ENCODE data around the gene XAB2. TPM values are rescaled to one million over a fixed set of nuclear protein-coding genes. Genes with fewer than 3 reads are reported as not detected.

XAB2 gene
- total and polyA plus RNA-seq, 12 donors: 7.1 to 121 (median 44.3) TPM

- Histone ChIP-seq H3K27ac (no peak overlapping the region), H3K9me3 (replicated peaks in 1 of 3) (no peaks in the 10 kb centered on the region), H3K36me3 (replicated peaks in 1 of 2) (no peaks in the 10 kb centered on the region), H3K27me3 (peaks cover 3% of the 10 kb centered on the region), H3K4me1 (replicated peaks in 1 of 2) (peaks cover 0 to 13% of the 10 kb centered on the region in 2 donors), H3K4me3 (no peak overlapping the region)
- TF ChIP-seq POLR2A (IDR thresholded peaks at IDR 0.05) (no peak), CTCF (IDR thresholded peaks at IDR 0.05) (no peak)
- 76 to 87% (median 82%) methylated on average over 6 of the region's 6 CpGs for WGBS, 4 donors
- intact Hi-C loops (cut with DNase I): no loop called here
- no peak for DNase-seq
These were observed 31.2 kb downstream of the XAB2 start for GRCh38 chr19:7598180-7598579.

GRCh38 chr19:7597689-7598088, 31.7 kb downstream of the XAB2 start:
- peaks cover 3% of the 10 kb centered on the region for H3K27me3 ChIP-seq
- TF ChIP-seq CTCF (IDR thresholded peaks at IDR 0.05) (no peak), POLR2A (IDR thresholded peaks at IDR 0.05) (no peak)
- DNase-seq: no peak
- no peak overlapping the region for H3K27ac ChIP-seq
- H3K4me3 ChIP-seq: no peak overlapping the region
- 76 to 81% (median 78%) methylated on average over 9 of the region's 9 CpGs for WGBS, 4 donors
- no peaks in the 10 kb centered on the region for H3K36me3 ChIP-seq (replicated peaks in 1 of 2)
- intact Hi-C loops (cut with DNase I): no loop called here
- H3K9me3 ChIP-seq (replicated peaks in 1 of 3): no peaks in the 10 kb centered on the region
- peaks cover 0 to 12% of the 10 kb centered on the region in 2 donors for H3K4me1 ChIP-seq (replicated peaks in 1 of 2)

GRCh38 chr19:7596211-7596937, 33.0 kb downstream of the XAB2 start:
- Histone ChIP-seq H3K27me3 (peaks cover 3% of the 10 kb centered on the region), H3K9me3 (replicated peaks in 1 of 3) (no peaks in the 10 kb centered on the region), H3K4me1 (replicated peaks in 1 of 2) (peaks cover 0 to 5% of the 10 kb centered on the region in 2 donors), H3K36me3 (replicated peaks in 1 of 2) (no peaks in the 10 kb centered on the region), H3K27ac (no peak overlapping the region), H3K4me3 (peak overlapping the region in 1 of 4 donors; percentile 64)
- no peak for DNase-seq
- WGBS, 4 donors: 3 to 7% (median 6%) methylated on average over 13 to 68 of the region's 70 CpGs
- TF ChIP-seq POLR2A (IDR thresholded peaks at IDR 0.05): no peak
- no peak for TF ChIP-seq CTCF (IDR thresholded peaks at IDR 0.05)
- intact Hi-C loops (cut with DNase I): no loop called here

GRCh38 chr19:7595466-7596133, 33.7 kb downstream of the XAB2 start, which contains the start of gene CAMSAP3:
CAMSAP3 (plus strand) TSS chr19:7595863; CDS start chr19:7596003, 140 bp downstream.
- Histone ChIP-seq H3K4me1 (replicated peaks in 1 of 2) (peaks cover 0 to 5% of the 10 kb centered on the region in 2 donors), H3K27ac (no peak within 1 kb of the TSS), H3K36me3 (replicated peaks in 1 of 2) (no peaks in the 10 kb centered on the region), H3K27me3 (peaks cover 8% of the 10 kb centered on the region), H3K4me3 (peak within 1 kb of the TSS in 1 of 4 donors; percentile 64), H3K9me3 (replicated peaks in 1 of 3) (no peaks in the 10 kb centered on the region)
- WGBS, 4 donors: 0 to 1% (median 1%) methylated on average over 3 to 74 of the region's 78 CpGs
- TF ChIP-seq POLR2A (IDR thresholded peaks at IDR 0.05) (no peak), CTCF (IDR thresholded peaks at IDR 0.05) (no peak)
- intact Hi-C loops (cut with DNase I): no loop called here
- peak in 3 of 7 donors; percentile 28 to 61 (median 47) for DNase-seq

All from adrenal gland (tissue), 12 donors.